AG09319 (cell line): ENCODE data around the gene SPATA20.

Experiments
- DNase-seq: peaks from one replicate; pipeline ENCODE4 v3.0.0-alpha.2; 2010; ENCODE audit warnings: low read depth; ENCODE audit errors: extremely low read depth
- TF ChIP-seq, protein P1 (sequence below): IDR thresholded peaks from 2 replicates; pipeline ENCODE4 v1.5.1; 2011; ENCODE audit warnings: low read depth, mild to moderate bottlenecking, inconsistent platforms, low read length, moderate library complexity

SPATA20 gene

GRCh38 chr17:50547035-50547735 is at the start of gene SPATA20:
Gene SPATA20 (plus strand): TSS chr17:50547174. CDS start chr17:50547209, 35 bp downstream.
- peak; percentile 78 for DNase-seq
- TF ChIP-seq, protein P1, sequence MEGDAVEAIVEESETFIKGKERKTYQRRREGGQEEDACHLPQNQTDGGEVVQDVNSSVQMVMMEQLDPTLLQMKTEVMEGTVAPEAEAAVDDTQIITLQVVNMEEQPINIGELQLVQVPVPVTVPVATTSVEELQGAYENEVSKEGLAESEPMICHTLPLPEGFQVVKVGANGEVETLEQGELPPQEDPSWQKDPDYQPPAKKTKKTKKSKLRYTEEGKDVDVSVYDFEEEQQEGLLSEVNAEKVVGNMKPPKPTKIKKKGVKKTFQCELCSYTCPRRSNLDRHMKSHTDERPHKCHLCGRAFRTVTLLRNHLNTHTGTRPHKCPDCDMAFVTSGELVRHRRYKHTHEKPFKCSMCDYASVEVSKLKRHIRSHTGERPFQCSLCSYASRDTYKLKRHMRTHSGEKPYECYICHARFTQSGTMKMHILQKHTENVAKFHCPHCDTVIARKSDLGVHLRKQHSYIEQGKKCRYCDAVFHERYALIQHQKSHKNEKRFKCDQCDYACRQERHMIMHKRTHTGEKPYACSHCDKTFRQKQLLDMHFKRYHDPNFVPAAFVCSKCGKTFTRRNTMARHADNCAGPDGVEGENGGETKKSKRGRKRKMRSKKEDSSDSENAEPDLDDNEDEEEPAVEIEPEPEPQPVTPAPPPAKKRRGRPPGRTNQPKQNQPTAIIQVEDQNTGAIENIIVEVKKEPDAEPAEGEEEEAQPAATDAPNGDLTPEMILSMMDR = peak; percentile 98

- no peak for DNase-seq
- TF ChIP-seq, protein P1 = no peak
These were observed 48.7 kb upstream of the SPATA20 start for GRCh38 chr17:50498021-50498874.

DNA sequence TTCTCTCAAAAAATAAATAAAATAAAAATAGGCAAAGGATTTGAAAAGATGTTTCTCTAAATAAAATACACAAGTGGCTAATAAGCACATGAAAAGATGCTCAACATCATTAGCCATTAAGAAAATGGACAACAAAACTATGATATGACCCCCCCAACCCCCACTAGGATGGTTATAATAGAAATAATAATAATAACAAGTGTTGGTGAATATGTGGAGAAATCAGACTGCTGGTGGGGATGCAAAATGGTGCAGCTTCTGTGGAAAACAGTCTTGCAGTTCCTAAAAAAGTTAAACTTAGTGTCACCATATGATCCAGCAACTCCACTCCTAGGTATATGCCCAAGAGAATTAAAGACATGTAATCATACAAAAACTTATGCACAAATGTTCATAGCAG is 47.7 kb upstream of the SPATA20 start:
- TF ChIP-seq, protein P1 = no peak
- DNase-seq = no peak

- TF ChIP-seq, protein P1 = no peak
- DNase-seq = no peak
These were observed 47.3 kb upstream of the SPATA20 start for GRCh38 chr17:50499721-50500120.

DNA sequence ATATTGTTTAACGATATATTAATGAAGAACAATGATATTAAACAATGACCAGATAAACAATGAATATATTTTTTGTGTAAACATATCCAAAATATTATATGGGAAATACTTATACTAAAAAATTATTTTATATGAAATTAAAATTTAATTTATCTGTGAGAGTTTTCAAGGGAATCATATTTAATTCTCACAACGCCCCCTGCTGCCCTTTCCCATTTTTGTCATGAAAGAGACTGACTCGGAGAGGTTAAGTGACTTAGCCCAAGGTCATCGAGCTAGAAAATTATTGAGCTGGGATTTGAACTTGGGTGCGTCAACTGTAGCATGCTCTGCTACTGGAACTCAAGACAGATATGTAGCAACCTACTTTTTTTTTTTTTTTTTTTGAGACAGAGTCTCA is 45.9 kb upstream of the SPATA20 start:
- no peak for DNase-seq

DNA sequence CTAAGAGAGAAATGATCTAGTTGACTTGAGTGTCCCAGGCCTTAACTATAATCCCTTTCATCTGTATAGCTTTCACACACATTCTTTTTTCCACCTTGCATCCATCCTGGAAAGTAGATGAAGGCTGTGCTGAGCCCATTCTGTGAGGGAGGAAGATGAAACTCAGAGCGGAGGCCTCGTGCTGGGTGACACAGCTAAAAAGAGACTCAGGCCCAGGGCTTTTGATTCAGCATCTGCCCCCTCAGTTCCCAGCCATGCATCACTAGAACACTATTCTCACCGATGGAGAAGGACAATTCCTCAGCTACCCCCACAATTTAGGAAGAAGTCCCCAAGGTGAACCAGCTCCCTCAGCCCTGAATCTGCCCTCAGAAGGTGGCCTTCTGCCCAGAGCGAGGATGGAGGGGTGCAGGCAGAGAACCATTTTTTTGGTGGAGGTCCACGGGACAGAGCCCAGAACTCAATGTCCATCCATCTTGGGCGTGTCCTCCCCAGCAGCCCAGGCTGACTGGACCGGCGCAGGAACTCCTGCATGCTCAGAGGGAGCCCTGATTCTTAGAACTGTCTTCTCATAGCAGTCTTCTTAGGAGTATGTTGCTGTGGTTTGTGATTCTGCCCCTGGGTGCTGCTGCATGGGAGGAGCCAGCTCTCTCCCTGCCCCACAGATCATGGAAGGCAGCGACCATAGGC is 44.5 kb upstream of the SPATA20 start:
- TF ChIP-seq, protein P1 = no peak
- no peak for DNase-seq

More for the DNA sequence above, 45.9 kb upstream of the SPATA20 start:
- TF ChIP-seq, protein P1 = peak; percentile 37
